GM12878 (cell line): ENCODE measurements around the gene NLGN1. TPM values are rescaled to one million over a fixed set of nuclear protein-coding genes. Genes with fewer than 3 reads are reported as not detected.

Experiments used
- ATAC-seq: fragments of 200-7000 bp; cut with Tn5 transposase; 3 replicates; pipeline ENCODE4 v1.9.1; 2020; ENCODE audit warnings: mild to moderate bottlenecking, moderate library complexity
- BruUV-seq: library from RNA; stranded (reverse); fragments of 400-500 nt; replicated peaks from 2 replicates; lab custom pipeline; 2021; lab: Mats Ljungman, UMichigan
- CTCF ChIA-PET: fragments of 300-600 bp; sonication (Branson Sonifier 250); formaldehyde crosslinking; extraction: SDS; loops from one replicate; lab custom pipeline; 2021; ENCODE audit warnings: inconsistent platforms; lab: Yijun Ruan, JAX
- POLR2A ChIA-PET: fragments of 350-600 bp; formaldehyde crosslinking; extraction: SDS; loops from one replicate; lab custom pipeline; 2021; ENCODE audit warnings: inconsistent platforms; lab: Charles Lee
- RAD21 ChIA-PET: fragments of 300-600 bp; sonication (Branson Sonifier 250); formaldehyde crosslinking; loops from one replicate; lab custom pipeline; 2023; ENCODE audit warnings: antibody characterized with exemption; ENCODE audit not compliant: unreplicated experiment; lab: Charles Lee
- SMC1A ChIA-PET: fragments of 300-600 bp; sonication (Branson Sonifier 250); formaldehyde crosslinking; loops from one replicate; lab custom pipeline; 2023; ENCODE audit not compliant: unreplicated experiment, uncharacterized antibody; lab: Charles Lee
- DNase-seq: peaks from one replicate; pipeline ENCODE4 v3.0.0-alpha.2; 2011; ENCODE audit warnings: low read depth, low spot score
- FAIRE-seq: peaks from 3 replicates; lab custom pipeline; 2011; peaks lifted over from hg19 to GRCh38; lab: Jason Lieb, UNC
- H2AFZ ChIP-seq: 2 replicates; pipeline ENCODE4 v1.6.0; 2011; ENCODE audit warnings: low read depth, low read length, control low read depth; ENCODE audit not compliant: control insufficient read depth
- H3K27ac ChIP-seq: 2 replicates; pipeline ENCODE4 v1.5.1; 2011; ENCODE audit warnings: control low read depth; ENCODE audit not compliant: control insufficient read depth, insufficient read depth
- H3K27me3 ChIP-seq, 2 experiments: replicated peaks in 1 of 2; 2 replicates each; pipeline versions ENCODE4 v1.6.0 to v1.6.1; 2011; ENCODE audit warnings: low read length in 1 of 2; ENCODE audit not compliant: control insufficient read depth in 2 of 2, insufficient read depth in 2 of 2
- H3K36me3 ChIP-seq, 2 experiments: 2 replicates each; pipeline ENCODE4 v1.5.1; 2011; ENCODE audit warnings: low read length in 1 of 2; ENCODE audit not compliant: control insufficient read depth in 2 of 2, insufficient read depth in 2 of 2
- H3K4me1 ChIP-seq: 2 replicates; pipeline ENCODE4 v1.6.1; 2011; ENCODE audit warnings: mild to moderate bottlenecking, low read length, moderate library complexity, mixed read lengths; ENCODE audit not compliant: control insufficient read depth, insufficient read depth
- H3K4me2 ChIP-seq: 2 replicates; pipeline ENCODE4 v1.6.0; 2011; ENCODE audit warnings: control low read depth; ENCODE audit not compliant: control insufficient read depth, insufficient read depth
- H3K4me3 ChIP-seq: fragments of 200-600 bp; sonication (generic); 2 replicates; pipeline ENCODE4 v1.5.1; 2016
- H3K79me2 ChIP-seq: 2 replicates; pipeline ENCODE4 v1.6.0; 2011; ENCODE audit warnings: low read length; ENCODE audit not compliant: control insufficient read depth, insufficient read depth
- H3K9ac ChIP-seq: 2 replicates; pipeline ENCODE4 v1.8.0; 2011; ENCODE audit warnings: low read length, control low read depth, mixed read lengths; ENCODE audit not compliant: control insufficient read depth, insufficient read depth
- H3K9me3 ChIP-seq: replicated peaks from 3 replicates; pipeline ENCODE4 v1.5.1; 2011; ENCODE audit warnings: mild to moderate bottlenecking, low read length; ENCODE audit not compliant: control insufficient read depth, insufficient read depth
- H4K20me1 ChIP-seq: 2 replicates; pipeline ENCODE4 v1.6.0; 2011; ENCODE audit not compliant: control insufficient read depth, insufficient read depth
- CBX3 ChIP-seq: fragments of 200-600 bp; sonication (generic); IDR thresholded peaks from 2 replicates; pipeline ENCODE4 v1.6.1; 2016; ENCODE audit warnings: low read depth, borderline replicate concordance
- CEBPB ChIP-seq, 2 experiments: fragments of 150-350 bp in 1 of 2; IDR thresholded peaks; 2 replicates each; pipeline ENCODE4 v1.6.1; 2012 to 2014; ENCODE audit warnings: low read depth in 2 of 2, low read length in 2 of 2, borderline replicate concordance in 1 of 2, inconsistent platforms in 1 of 2
- GABPA ChIP-seq: IDR thresholded peaks from 2 replicates; pipeline ENCODE4 v1.6.1; 2014; ENCODE audit warnings: antibody characterized with exemption, low read depth, mild to moderate bottlenecking, inconsistent platforms
- HDAC6 ChIP-seq: fragments of 200-600 bp; sonication (generic); IDR thresholded peaks from one replicate; pipeline ENCODE4 v1.8.0; 2017; ENCODE audit warnings: antibody characterized with exemption; ENCODE audit not compliant: unreplicated experiment
- IRF4 ChIP-seq: IDR thresholded peaks from 2 replicates; pipeline ENCODE4 v1.6.1; 2011; ENCODE audit warnings: low read depth, low read length
- JUNB ChIP-seq: IDR thresholded peaks from 2 replicates; pipeline ENCODE4 v1.6.1; 2016; ENCODE audit warnings: antibody characterized with exemption, mild to moderate bottlenecking
- KAT2A ChIP-seq: conservative IDR thresholded peaks from 2 replicates; pipeline ENCODE4 v1.6.1; 2011; ENCODE audit warnings: low read depth, low read length; ENCODE audit not compliant: control insufficient read depth
- KLF5 ChIP-seq: fragments of 450-650 bp; IDR thresholded peaks from 2 replicates; pipeline ENCODE4 v1.6.1; 2014; ENCODE audit warnings: mild to moderate bottlenecking; ENCODE audit not compliant: partially characterized antibody
- MEF2B ChIP-seq: fragments of 450-650 bp; IDR thresholded peaks from 2 replicates; pipeline ENCODE4 v1.6.1; 2018; ENCODE audit warnings: mild to moderate bottlenecking, moderate library complexity; ENCODE audit not compliant: partially characterized antibody, poor library complexity, severe bottlenecking
- NFXL1 ChIP-seq: fragments of 450-650 bp; IDR thresholded peaks from 2 replicates; pipeline ENCODE4 v1.6.1; 2017; ENCODE audit warnings: antibody characterized with exemption, mild to moderate bottlenecking, borderline replicate concordance
- POLR2A ChIP-seq: IDR thresholded peaks from 2 replicates; pipeline ENCODE4 v1.6.1; 2011; ENCODE audit warnings: low read depth, mild to moderate bottlenecking, low read length
- STAT1 ChIP-seq: fragments of 450-650 bp; conservative IDR thresholded peaks from 2 replicates; pipeline ENCODE4 v1.6.1; 2014; ENCODE audit warnings: antibody characterized with exemption, mild to moderate bottlenecking
- TCF12 ChIP-seq: IDR thresholded peaks from 2 replicates; pipeline ENCODE4 v1.6.1; 2011; ENCODE audit warnings: low read depth, mild to moderate bottlenecking, low read length
- TCF3 ChIP-seq: IDR thresholded peaks from 2 replicates; pipeline ENCODE4 v1.6.1; 2012; ENCODE audit warnings: low read depth, mild to moderate bottlenecking, low read length, borderline replicate concordance; ENCODE audit not compliant: insufficient read depth
- WGBS: methylation state at CpG from one replicate; pipeline ENCODE4 v1.1.6; 2016; ENCODE audit warnings: low lambda C conversion rate; ENCODE audit not compliant: insufficient replicate concordance, insufficient coverage; ENCODE audit errors: missing lambda C conversion rate; 5-methylcytosine and 5-hydroxymethylcytosine counted together
- in situ Hi-C: fragments of 300-500 bp; cut with MboI; formaldehyde crosslinking; loops from 9 replicates; pipeline ENCODE4 v1.14.3; 2018; ENCODE audit warnings: mixed read lengths
- intact Hi-C: fragments of 100-400 bp; cut with micrococcal nuclease; formaldehyde crosslinking; loops from one replicate; pipeline ENCODE4 v1.14.2; 2022; ENCODE audit not compliant: unreplicated experiment
- polyA plus RNA-seq, 11 experiments: library from polyadenylated mRNA; depleted of rRNA in 4 of 11; unstranded in 6 of 11; stranded (reverse) in 5 of 11; fragments of >200 nt; fragmentation: Nextera tagmentation in 4 of 11; fragmentation: Illumina TruSeq in 1 of 11; extraction: Ambion mirVana in 4 of 11; extraction: Trizol in 1 of 11; gene quantifications; 1 replicate in 1 of 11; 2 replicates in 10 of 11; pipeline versions ENCODE4 v1.2.1 to v1.2.3, GENCODE V29; 2011 to 2016; ENCODE audit warnings: inconsistent platforms in 2 of 11, missing spikeins in 2 of 11, low read depth in 1 of 11
- total RNA-seq, 4 experiments: library from RNA; depleted of rRNA in 3 of 4; stranded (reverse); fragments of >200 nt in 3 of 4; fragmentation: Illumina TruSeq in 1 of 4; extraction: Trizol in 1 of 4; gene quantifications; 2 replicates each; pipeline versions ENCODE4 v1.2.1 to v1.2.3, GENCODE V29; 2013 to 2021
- TF ChIP-seq, protein P1 (sequence below): fragments of 450-650 bp; IDR thresholded peaks from 2 replicates; pipeline ENCODE4 v1.6.1; 2018; ENCODE audit warnings: mild to moderate bottlenecking, low read depth, moderate library complexity; ENCODE audit not compliant: partially characterized antibody

The NLGN1 gene
- total and polyA plus RNA-seq, 10 of the 15 experiments (the other 5 are each of a cell fraction or from before 2014, with no cell fraction given) = not detected

DNA sequence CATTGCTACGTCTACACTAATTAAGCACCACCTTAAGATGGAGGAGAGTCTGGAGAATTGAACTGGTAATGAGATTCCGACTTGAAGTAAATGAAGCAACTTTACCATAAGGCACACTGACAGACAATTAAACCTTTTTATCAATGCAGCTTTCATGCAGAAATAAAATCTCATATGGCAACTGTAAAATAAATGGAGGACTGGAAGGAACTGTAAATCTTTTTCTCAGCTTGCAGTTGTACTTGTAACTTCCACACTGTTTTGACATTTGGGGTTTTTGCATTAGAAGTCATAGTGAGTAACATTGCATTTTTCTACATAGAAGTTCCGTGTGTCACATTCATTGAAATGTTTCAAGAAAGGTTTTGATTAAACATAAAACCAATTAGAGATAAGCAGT, 705.3 kb downstream of the NLGN1 start (continued):
- no peak for TF ChIP-seq CEBPB (IDR thresholded peaks at IDR 0.05; ENCODE audit: borderline replicate concordance in 1 of 2, low read depth in 2 of 2, low read length in 2 of 2)
- TF ChIP-seq HDAC6 = no peak
- TF ChIP-seq NFXL1 = no peak

DNA sequence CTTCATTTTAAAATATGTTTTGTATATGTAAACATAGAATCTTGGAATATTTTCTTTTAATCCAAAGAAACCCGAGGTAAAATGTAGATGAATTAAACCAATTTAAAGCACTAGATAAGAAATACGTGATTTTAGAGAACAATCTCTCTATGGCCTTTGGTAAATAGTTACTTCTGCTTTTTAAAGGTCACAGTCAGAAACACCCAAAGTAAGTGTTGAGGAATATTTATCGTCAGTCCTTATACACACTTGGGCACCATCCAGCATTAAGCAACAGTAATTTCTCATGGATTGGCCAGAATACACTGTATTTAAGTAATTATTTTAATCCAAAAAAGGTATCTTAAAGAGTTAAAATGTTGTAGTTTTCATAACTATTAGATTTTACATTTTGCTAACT, 713.2 kb downstream of the NLGN1 start:
- intact Hi-C loops (no loop called here), in situ Hi-C loops (no loop called here)
- Histone ChIP-seq H3K4me3 (no peak overlapping the region), H3K36me3 (no peaks in the 10 kb centered on the region), H4K20me1 (no peaks in the 10 kb centered on the region), H2AFZ (no peak overlapping the region), H3K79me2 (no peaks in the 10 kb centered on the region), H3K27ac (no peak overlapping the region), H3K4me2 (no peak overlapping the region), H3K9ac (no peak overlapping the region), H3K4me1 (no peaks in the 10 kb centered on the region), H3K9me3 (no peaks in the 10 kb centered on the region), H3K27me3 (no peaks in the 10 kb centered on the region)
- 0% methylated on average over 3 of the region's 3 CpGs for WGBS
- DNase-seq = no peak
- ChIA-PET SMC1A (no interaction called here), POLR2A (no interaction called here), RAD21 (no interaction called here), CTCF (no interaction called here)
- ATAC-seq = 0 out of 3 replicates have a peak, but pooled peaks have one; percentile 30
- TF ChIP-seq JUNB = no peak
- TF ChIP-seq STAT1 = no peak
- TF ChIP-seq IRF4 = no peak
- TF ChIP-seq CBX3 = no peak
- TF ChIP-seq TCF3 = no peak
- TF ChIP-seq, protein P1, sequence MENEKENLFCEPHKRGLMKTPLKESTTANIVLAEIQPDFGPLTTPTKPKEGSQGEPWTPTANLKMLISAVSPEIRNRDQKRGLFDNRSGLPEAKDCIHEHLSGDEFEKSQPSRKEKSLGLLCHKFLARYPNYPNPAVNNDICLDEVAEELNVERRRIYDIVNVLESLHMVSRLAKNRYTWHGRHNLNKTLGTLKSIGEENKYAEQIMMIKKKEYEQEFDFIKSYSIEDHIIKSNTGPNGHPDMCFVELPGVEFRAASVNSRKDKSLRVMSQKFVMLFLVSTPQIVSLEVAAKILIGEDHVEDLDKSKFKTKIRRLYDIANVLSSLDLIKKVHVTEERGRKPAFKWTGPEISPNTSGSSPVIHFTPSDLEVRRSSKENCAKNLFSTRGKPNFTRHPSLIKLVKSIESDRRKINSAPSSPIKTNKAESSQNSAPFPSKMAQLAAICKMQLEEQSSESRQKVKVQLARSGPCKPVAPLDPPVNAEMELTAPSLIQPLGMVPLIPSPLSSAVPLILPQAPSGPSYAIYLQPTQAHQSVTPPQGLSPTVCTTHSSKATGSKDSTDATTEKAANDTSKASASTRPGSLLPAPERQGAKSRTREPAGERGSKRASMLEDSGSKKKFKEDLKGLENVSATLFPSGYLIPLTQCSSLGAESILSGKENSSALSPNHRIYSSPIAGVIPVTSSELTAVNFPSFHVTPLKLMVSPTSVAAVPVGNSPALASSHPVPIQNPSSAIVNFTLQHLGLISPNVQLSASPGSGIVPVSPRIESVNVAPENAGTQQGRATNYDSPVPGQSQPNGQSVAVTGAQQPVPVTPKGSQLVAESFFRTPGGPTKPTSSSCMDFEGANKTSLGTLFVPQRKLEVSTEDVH = no peak
- TF ChIP-seq KAT2A = no peak
- no peak for TF ChIP-seq POLR2A
- no peak for TF ChIP-seq GABPA
- TF ChIP-seq KLF5 = no peak
- no peak for TF ChIP-seq TCF12
- no peak for TF ChIP-seq MEF2B
- BruUV-seq = no TSS peak
- FAIRE-seq = no peak
